ENCODE results near the gene PIKFYVE. TPM values are rescaled to one million over a fixed set of nuclear protein-coding genes. Genes with fewer than 3 reads are reported as not detected.

Gene PIKFYVE
- total and polyA plus RNA-seq, 2 of the 8 experiments (the other 6 are each of a cell fraction or from before 2014, with no cell fraction given): 8.8 to 33.5 TPM

DNA sequence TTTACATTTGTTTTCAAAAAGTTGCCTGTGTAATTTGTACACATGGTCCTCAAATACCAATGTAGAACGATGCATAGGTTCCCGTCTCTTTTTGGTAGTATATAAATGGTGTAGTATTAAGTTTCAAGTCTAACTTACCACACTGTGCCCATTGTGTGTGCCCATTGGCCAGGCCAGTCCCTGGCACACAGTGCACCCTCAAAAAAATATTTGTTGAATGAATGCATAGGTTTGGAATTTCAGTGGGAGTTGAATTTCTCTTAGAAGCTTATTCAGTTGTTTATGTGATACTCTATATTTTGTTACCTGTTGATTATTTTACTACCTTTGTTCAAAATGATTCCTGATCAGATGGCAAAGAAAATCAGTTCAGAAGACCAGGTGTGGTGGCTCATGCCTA, 41.3 kb upstream of the PIKFYVE start (continued):
- no peak for TF ChIP-seq RAD21 (IDR thresholded peaks at IDR 0.05 in 1 of 2, conservative IDR thresholded peaks at IDR 0.05 in 1 of 2; ENCODE audit: low read depth in 2 of 2, low read length in 2 of 2)
